HG02642 (cell line): ENCODE data around the gene RPS3.
"Not testable (repeated sequence)": the region's sequence is repeated elsewhere in the genome, so short reads cannot be mapped to it uniquely, and the experiment has no call there.

Experiments used
- ATAC-seq: cut with Tn5 transposase; IDR thresholded peaks from one replicate; pipeline ENCODE4 v1.9.1; 2021; ENCODE audit warnings: mild to moderate bottlenecking; ENCODE audit not compliant: unreplicated experiment, poor library complexity

RPS3 gene

DNA sequence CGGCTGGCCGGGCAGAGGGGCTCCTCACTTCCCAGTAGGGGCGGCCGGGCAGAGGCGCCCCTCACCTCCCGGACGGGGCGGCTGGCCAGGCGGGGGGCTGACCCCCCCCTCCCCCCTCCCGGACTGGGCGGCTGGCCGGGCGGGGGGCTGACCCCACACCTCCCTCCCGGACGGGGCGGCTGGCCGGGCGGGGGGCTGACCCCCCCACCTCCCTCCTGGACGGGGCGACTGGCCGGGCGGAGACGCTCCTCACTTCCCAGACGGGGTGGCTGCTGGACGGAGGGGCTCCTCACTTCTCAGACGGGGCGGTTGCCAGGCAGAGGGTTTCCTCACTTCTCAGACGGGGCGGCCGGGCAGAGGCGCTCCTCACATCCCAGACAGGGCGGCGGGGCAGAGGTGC lies 10.7 kb downstream of the RPS3 start:
- not testable (repeated sequence) for ATAC-seq

DNA sequence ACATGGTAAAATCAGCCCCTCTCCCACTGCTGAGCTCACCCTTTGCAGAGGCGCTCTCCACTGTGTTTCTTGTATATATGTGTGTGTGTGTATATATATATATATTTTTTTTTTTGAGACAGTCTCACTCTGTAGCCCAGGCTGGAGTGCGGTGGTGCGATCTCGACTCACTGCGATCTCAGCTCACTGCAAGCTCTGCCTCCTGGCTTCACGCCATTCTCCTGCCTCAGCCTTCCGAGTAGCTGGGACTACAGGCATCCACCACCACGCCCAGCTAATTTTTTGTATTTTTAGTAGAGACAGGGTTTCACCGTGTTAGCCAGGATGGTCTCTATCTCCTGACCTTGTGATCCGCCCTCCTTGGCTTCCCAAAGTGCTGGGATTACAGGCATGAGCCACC lies 13.8 kb downstream of the RPS3 start:
- ATAC-seq = not testable (repeated sequence)

GRCh38 chr11:75413864-75414263 lies 14.5 kb downstream of the RPS3 start:
- ATAC-seq = no peak

DNA sequence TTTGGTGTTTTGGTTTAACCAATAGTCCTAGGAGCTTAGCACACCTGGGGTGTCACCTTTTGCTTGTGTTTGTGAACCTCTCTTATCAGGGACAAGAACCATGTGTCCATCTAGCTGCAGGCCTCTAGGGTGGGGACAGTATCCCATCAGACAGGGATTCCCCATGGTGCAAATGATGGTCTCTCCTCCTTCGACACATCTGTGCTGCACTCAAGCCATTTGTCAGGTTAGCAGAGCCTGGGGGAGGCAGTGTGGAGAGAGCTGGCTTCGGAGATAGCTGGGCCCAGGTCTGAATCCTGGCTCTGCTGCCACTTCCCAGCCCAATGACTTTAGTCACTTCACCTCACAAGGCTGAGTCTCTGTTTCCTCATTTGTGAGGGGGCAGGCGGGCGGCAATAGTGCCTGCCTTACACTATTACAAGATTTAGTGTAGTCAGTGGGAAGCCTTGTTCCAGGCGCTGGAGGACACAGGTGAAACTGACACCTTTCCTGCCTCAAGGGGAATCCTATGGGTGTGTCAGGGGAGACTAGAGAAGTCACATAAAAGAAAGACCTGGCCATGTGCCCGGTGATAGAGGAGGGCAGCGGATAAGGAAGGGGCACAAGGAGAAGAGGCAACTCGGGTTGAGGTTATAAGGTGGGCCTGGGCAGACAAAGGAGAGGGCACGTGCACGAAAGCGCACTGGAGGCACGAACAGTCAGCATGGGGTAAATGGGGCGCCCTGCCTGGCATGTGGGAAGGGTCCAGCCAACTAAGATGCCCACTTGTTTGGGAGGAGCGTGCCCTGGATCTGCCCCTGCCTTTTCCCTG lies 21.1 kb downstream of the RPS3 start:
- ATAC-seq = no peak

GRCh38 chr11:75421035-75421602 lies 21.8 kb downstream of the RPS3 start:
- no peak for ATAC-seq

DNA sequence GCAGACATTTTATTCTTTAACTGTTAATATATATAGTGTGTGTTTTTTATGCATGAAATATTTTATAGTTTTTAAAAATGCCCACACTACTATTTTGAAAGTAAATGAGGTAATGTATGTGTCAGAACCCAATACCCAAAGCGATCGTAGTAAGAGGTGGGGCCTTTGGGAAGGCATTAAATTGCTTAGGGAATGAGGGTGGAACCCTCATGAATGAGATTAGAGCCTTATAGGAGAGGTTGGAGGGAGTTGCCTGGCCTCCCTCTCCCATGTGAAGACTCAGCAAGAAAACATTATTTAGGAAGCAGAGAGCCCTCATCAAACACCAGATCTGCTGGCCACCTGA lies 22.6 kb downstream of the RPS3 start:
- no peak for ATAC-seq

- no peak for ATAC-seq
Observed at GRCh38 chr11:75422248-75423231, 23.2 kb downstream of the RPS3 start.

- no peak for ATAC-seq
Observed at GRCh38 chr11:75423721-75424120, 24.4 kb downstream of the RPS3 start.

- ATAC-seq = no peak
Observed at GRCh38 chr11:75424396-75424795, 25.1 kb downstream of the RPS3 start.

GRCh38 chr11:75425422-75425821 lies 26.1 kb downstream of the RPS3 start:
- no peak for ATAC-seq

DNA sequence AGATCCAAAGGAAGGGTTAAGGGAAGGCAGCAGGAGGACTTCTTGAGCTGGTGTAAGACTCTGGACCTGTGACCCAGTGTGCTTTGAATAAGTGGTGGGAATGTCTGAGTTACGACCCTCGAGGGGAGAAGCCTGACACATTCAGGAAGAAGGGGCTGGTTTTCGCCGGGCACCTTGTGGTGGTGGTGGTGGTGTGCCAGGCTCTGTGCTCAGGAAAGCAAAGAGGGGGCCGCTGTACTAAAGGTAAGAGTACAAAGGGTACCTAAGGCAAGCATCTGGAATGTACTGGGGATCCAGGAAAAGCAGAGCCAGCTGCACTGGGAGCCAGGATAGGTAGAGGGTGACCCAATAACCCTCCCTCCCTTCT lies 27.4 kb downstream of the RPS3 start:
- no peak for ATAC-seq

GRCh38 chr11:75427181-75427580 lies 27.9 kb downstream of the RPS3 start:
- no peak for ATAC-seq

GRCh38 chr11:75428281-75428724 lies 29.0 kb downstream of the RPS3 start:
- ATAC-seq = peak; percentile 75

GRCh38 chr11:75428989-75429640 lies 29.8 kb downstream of the RPS3 start:
- ATAC-seq = no peak

DNA sequence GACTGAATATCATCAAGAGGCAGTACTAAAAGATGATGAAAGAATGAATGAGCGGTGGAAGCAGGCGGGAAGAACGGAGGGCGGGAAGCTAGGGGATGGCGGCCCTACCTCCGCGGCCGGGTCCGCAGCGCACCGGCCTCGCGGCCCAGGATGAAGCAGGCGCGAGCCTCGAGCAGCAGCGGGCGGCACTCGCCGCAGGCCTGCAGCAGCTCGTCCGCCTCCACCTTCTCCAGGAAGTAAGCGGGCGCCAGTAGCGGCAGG lies 30.3 kb downstream of the RPS3 start:
- ATAC-seq = no peak

- peak; percentile 38 for ATAC-seq
Observed at GRCh38 chr11:75429902-75430713, 30.8 kb downstream of the RPS3 start.

DNA sequence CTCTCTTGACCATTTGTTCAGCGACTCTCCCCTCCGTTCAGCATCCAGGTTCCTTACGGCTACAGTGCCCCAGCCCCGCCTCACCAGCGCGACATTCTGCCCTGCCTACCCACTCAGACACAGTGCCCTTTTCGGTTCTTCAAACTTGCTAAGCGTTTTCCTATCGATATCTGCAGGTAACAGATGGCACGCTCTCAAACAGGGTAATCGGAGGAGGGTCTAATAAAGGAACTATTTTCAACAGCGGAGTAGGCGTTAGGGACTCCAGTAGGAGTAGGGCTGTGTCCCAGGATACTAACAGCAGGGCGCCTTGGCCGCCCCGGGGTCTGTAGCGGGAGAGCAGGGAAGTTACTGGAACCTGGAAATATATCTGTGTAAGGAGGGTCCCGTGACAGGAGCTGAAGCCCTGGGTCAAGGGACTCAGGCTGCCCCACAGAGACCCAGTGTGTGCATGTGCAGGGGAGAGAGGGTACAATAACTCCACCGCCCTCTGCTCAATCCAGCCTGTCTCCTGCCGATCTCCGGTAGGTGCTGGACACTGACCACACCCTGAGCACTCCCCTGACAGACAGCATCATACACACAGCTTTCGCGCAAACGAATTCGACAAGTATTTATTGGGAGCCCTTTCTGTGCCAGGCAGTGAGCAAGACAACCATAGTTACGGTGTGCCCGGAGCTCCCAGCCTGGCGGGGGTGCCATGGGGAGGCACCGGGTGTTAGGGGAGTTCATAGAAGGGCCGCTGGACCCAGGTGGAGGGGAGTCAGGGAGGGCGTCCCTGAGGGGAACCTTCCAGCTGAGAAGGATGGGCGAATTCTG lies 31.6 kb downstream of the RPS3 start:
- no peak for ATAC-seq

- no peak for ATAC-seq
Observed at GRCh38 chr11:75431533-75432525, 32.5 kb downstream of the RPS3 start.
